Muscle layer of colon (tissue), 2 donors: ENCODE data around the gene UTRN.

ENCODE experiments used
- H3K27ac ChIP-seq: one replicate; pipeline ENCODE4 v1.7.0; 2013; ENCODE audit warnings: low read depth, mild to moderate bottlenecking, low read length, moderate library complexity
- H3K27me3 ChIP-seq, 2 donors: one replicate each; pipeline ENCODE4 v1.7.0; 2013; ENCODE audit warnings: low read length in 2 of 2, mild to moderate bottlenecking in 2 of 2; ENCODE audit not compliant: insufficient read depth in 2 of 2, control insufficient read depth in 1 of 2
- H3K36me3 ChIP-seq: one replicate; pipeline ENCODE4 v1.7.0; 2013; ENCODE audit warnings: mild to moderate bottlenecking, low read length; ENCODE audit not compliant: insufficient read depth
- H3K4me1 ChIP-seq: one replicate; pipeline ENCODE4 v1.7.0; 2013; ENCODE audit warnings: mild to moderate bottlenecking, low read length; ENCODE audit not compliant: insufficient read depth
- H3K4me3 ChIP-seq, 2 donors: one replicate each; pipeline ENCODE4 v1.7.0; 2013; ENCODE audit warnings: low read length in 2 of 2, low read depth in 1 of 2, mild to moderate bottlenecking in 1 of 2, moderate library complexity in 1 of 2
- H3K9ac ChIP-seq: one replicate; pipeline ENCODE4 v1.7.0; 2013; ENCODE audit warnings: low read length
- H3K9me3 ChIP-seq: one replicate; pipeline ENCODE4 v1.7.0; 2013; ENCODE audit warnings: mild to moderate bottlenecking, low read length
- donor health status: abdominal sarcoma.
- donor health status: Adenocarcinoma of cecum.

Gene UTRN

GRCh38 chr6:144315226-144315980, 30.3 kb downstream of the UTRN start:
- no peak overlapping the region for H3K9ac ChIP-seq
- H3K4me3 ChIP-seq: no peak overlapping the region
- H3K27ac ChIP-seq: no peak overlapping the region
- no peaks in the 10 kb centered on the region for H3K36me3 ChIP-seq
- H3K27me3 ChIP-seq: no peaks in the 10 kb centered on the region
- no peaks in the 10 kb centered on the region for H3K9me3 ChIP-seq
- H3K4me1 ChIP-seq: peaks cover 17% of the 10 kb centered on the region

GRCh38 chr6:144315981-144316861, 31.1 kb downstream of the UTRN start:
- H3K36me3 ChIP-seq: no peaks in the 10 kb centered on the region
- no peak overlapping the region for H3K27ac ChIP-seq
- H3K4me3 ChIP-seq: no peak overlapping the region
- no peaks in the 10 kb centered on the region for H3K27me3 ChIP-seq
- H3K9me3 ChIP-seq: no peaks in the 10 kb centered on the region
- H3K4me1 ChIP-seq: peaks cover 17% of the 10 kb centered on the region
- H3K9ac ChIP-seq: no peak overlapping the region

GRCh38 chr6:144316862-144317195, 31.7 kb downstream of the UTRN start:
- Histone ChIP-seq H3K4me1 (peaks cover 17% of the 10 kb centered on the region), H3K36me3 (no peaks in the 10 kb centered on the region), H3K9me3 (no peaks in the 10 kb centered on the region), H3K4me3 (no peak overlapping the region), H3K27ac (no peak overlapping the region), H3K9ac (no peak overlapping the region), H3K27me3 (no peaks in the 10 kb centered on the region)

GRCh38 chr6:144317736-144318135, 32.6 kb downstream of the UTRN start:
- H3K4me3 ChIP-seq: no peak overlapping the region
- no peaks in the 10 kb centered on the region for H3K36me3 ChIP-seq
- no peaks in the 10 kb centered on the region for H3K9me3 ChIP-seq
- H3K27ac ChIP-seq: no peak overlapping the region
- H3K4me1 ChIP-seq: peaks cover 17% of the 10 kb centered on the region
- no peaks in the 10 kb centered on the region for H3K27me3 ChIP-seq
- H3K9ac ChIP-seq: no peak overlapping the region

- Histone ChIP-seq H3K4me1 (peaks cover 11% of the 10 kb centered on the region), H3K27ac (no peak overlapping the region), H3K36me3 (no peaks in the 10 kb centered on the region), H3K9me3 (no peaks in the 10 kb centered on the region), H3K27me3 (no peaks in the 10 kb centered on the region), H3K4me3 (no peak overlapping the region), H3K9ac (no peak overlapping the region)
Measured at GRCh38 chr6:144319211-144319610, 34.1 kb downstream of the UTRN start.

- Histone ChIP-seq H3K36me3 (no peaks in the 10 kb centered on the region), H3K9me3 (no peaks in the 10 kb centered on the region), H3K4me3 (no peak overlapping the region), H3K4me1 (no peaks in the 10 kb centered on the region), H3K27me3 (no peaks in the 10 kb centered on the region), H3K27ac (no peak overlapping the region), H3K9ac (no peak overlapping the region)
Measured at GRCh38 chr6:144320741-144321140, 35.6 kb downstream of the UTRN start.

GRCh38 chr6:144321839-144322591, 36.9 kb downstream of the UTRN start:
- H3K36me3 ChIP-seq: no peaks in the 10 kb centered on the region
- H3K4me3 ChIP-seq: no peak overlapping the region
- H3K27ac ChIP-seq: no peak overlapping the region
- H3K4me1 ChIP-seq: no peaks in the 10 kb centered on the region
- H3K9ac ChIP-seq: no peak overlapping the region
- H3K27me3 ChIP-seq: no peaks in the 10 kb centered on the region
- H3K9me3 ChIP-seq: no peaks in the 10 kb centered on the region

GRCh38 chr6:144325232-144325631, 40.1 kb downstream of the UTRN start:
- H3K27me3 ChIP-seq: no peaks in the 10 kb centered on the region
- no peak overlapping the region for H3K4me3 ChIP-seq
- no peaks in the 10 kb centered on the region for H3K36me3 ChIP-seq
- no peaks in the 10 kb centered on the region for H3K4me1 ChIP-seq
- H3K9me3 ChIP-seq: no peaks in the 10 kb centered on the region
- no peak overlapping the region for H3K9ac ChIP-seq
- no peak overlapping the region for H3K27ac ChIP-seq

- Histone ChIP-seq H3K4me1 (no peaks in the 10 kb centered on the region), H3K4me3 (no peak overlapping the region), H3K9ac (no peak overlapping the region), H3K36me3 (no peaks in the 10 kb centered on the region), H3K9me3 (no peaks in the 10 kb centered on the region), H3K27ac (no peak overlapping the region), H3K27me3 (no peaks in the 10 kb centered on the region)
Measured at GRCh38 chr6:144326393-144326792, 41.3 kb downstream of the UTRN start.

GRCh38 chr6:144327081-144327480, 41.9 kb downstream of the UTRN start:
- Histone ChIP-seq H3K27ac (no peak overlapping the region), H3K27me3 (no peaks in the 10 kb centered on the region), H3K9me3 (no peaks in the 10 kb centered on the region), H3K4me3 (no peak overlapping the region), H3K4me1 (no peaks in the 10 kb centered on the region), H3K9ac (no peak overlapping the region), H3K36me3 (no peaks in the 10 kb centered on the region)
